Sigmoid colon (tissue), 7 donors: ENCODE data around the gene THAP6. TPM values are rescaled to one million over a fixed set of nuclear protein-coding genes. Genes with fewer than 3 reads are reported as not detected.
"Not testable (repeated sequence)": the region's sequence is repeated elsewhere in the genome, so short reads cannot be mapped to it uniquely, and the experiment has no call there.

ENCODE experiments used
- DNase-seq: peaks from one replicate; pipeline ENCODE4 v3.0.0-alpha.2; 2019
- H3K27ac ChIP-seq, 4 donors: fragments of 200-600 bp; sonication (generic); one replicate each; pipeline ENCODE4 v1.5.1; 2016 to 2019; ENCODE audit warnings: mild to moderate bottlenecking in 1 of 4
- H3K27me3 ChIP-seq, 3 donors: fragments of 200-600 bp; sonication (generic); one replicate each; pipeline ENCODE4 v1.5.1; 2019; ENCODE audit warnings: mild to moderate bottlenecking in 1 of 3
- H3K36me3 ChIP-seq, 4 donors: fragments of 200-600 bp; sonication (generic); one replicate each; pipeline ENCODE4 v1.5.1; 2016 to 2019
- H3K4me1 ChIP-seq, 4 donors: fragments of 200-600 bp; sonication (generic); one replicate each; pipeline ENCODE4 v1.5.1; 2017 to 2019
- H3K4me3 ChIP-seq, 4 donors: fragments of 200-600 bp; sonication (generic); one replicate each; pipeline ENCODE4 v1.5.1; 2017 to 2019; ENCODE audit warnings: mild to moderate bottlenecking in 2 of 4, moderate library complexity in 1 of 4
- H3K9me3 ChIP-seq, 4 donors: fragments of 200-600 bp in 3 of 4; sonication (generic) in 3 of 4; one replicate each; pipeline versions ENCODE4 v1.5.1 to v1.6.1; 2013 to 2019
- EP300 ChIP-seq, 4 donors: sonication (generic); formaldehyde crosslinking; IDR thresholded peaks; one replicate each; pipeline ENCODE4 v1.6.1; 2017; ENCODE audit warnings: antibody characterized with exemption in 4 of 4
- POLR2A ChIP-seq, 2 donors: fragments of 450-650 bp; IDR thresholded peaks; one replicate each; pipeline ENCODE4 v1.6.1; 2016; ENCODE audit warnings: antibody characterized with exemption in 2 of 2, mild to moderate bottlenecking in 2 of 2, moderate library complexity in 2 of 2
- POLR2AphosphoS5 ChIP-seq, 4 donors: sonication (generic); formaldehyde crosslinking; IDR thresholded peaks; one replicate each; pipeline ENCODE4 v1.6.1; 2017; ENCODE audit warnings: antibody characterized with exemption in 4 of 4
- WGBS, 2 donors: extraction: QIAGEN DNeasy Blood & Tissue Kit; methylation state at CpG; one replicate each; pipeline ENCODE4 v1.1.7; 2013; 5-methylcytosine and 5-hydroxymethylcytosine counted together
- intact Hi-C: fragments of 100-400 bp; cut with DNase I; formaldehyde crosslinking; loops from one replicate; pipeline ENCODE4 v1.15.1; 2023
- polyA plus RNA-seq, 3 donors: library from polyadenylated mRNA; stranded (reverse); fragments of 200-250 nt; gene quantifications; one replicate each; pipeline ENCODE4 v1.2.3, GENCODE V29; 2013
- total RNA-seq, 4 donors: library from RNA; depleted of rRNA; stranded (reverse); fragments of >200 nt; gene quantifications; one replicate each; pipeline ENCODE4 v1.1.0, GENCODE V29; 2016
- TF ChIP-seq, protein P1 (sequence below), 4 experiments: fragments of 450-650 bp in 3 of 4; fragments of 200-600 bp in 1 of 4; IDR thresholded peaks; one replicate each; pipeline ENCODE4 v1.5.1; 2016 to 2019; ENCODE audit warnings: antibody characterized with exemption in 4 of 4, mild to moderate bottlenecking in 3 of 4, moderate library complexity in 2 of 4
- donor health status: healthy with polysubstance abuse.
- donor health status: Bipolar disorder and iron deficiency.
- donor health status: healthy.

THAP6 gene
- total and polyA plus RNA-seq, 7 donors, result 4.8 to 38.8 (median 17.1) TPM

DNA sequence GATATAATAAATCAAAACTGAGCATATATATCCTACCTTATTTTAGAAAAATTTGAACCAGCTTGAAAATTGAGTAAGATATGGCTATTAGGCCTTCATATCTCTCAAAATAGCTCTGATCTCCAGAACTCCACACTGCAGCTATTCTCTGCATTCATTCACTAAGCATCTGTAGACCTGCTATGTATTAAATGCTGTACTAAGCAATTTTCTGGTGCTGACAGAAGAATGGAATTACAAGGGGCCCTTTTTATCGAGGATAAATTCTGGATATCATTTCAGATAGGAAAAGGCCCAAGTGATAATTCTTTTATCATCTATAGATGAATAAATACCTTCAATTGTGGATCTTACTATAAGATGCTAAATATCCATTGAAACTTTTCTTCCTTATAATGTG, 1.9 kb downstream of the THAP6 start:
- H3K36me3 ChIP-seq, result peaks cover 0 to 29% (median 5%) of the 10 kb centered on the region in 4 donors
- H3K27me3 ChIP-seq, result no peaks in the 10 kb centered on the region
- H3K9me3 ChIP-seq, result no peaks in the 10 kb centered on the region
- peaks cover 0 to 37% (median 33%) of the 10 kb centered on the region in 4 donors for H3K4me1 ChIP-seq
- no peak overlapping the region for H3K4me3 ChIP-seq
- WGBS, 2 donors, result 88 to 91% methylated on average over 1 of the region's 1 CpG
- no peak for DNase-seq
- no peak overlapping the region for H3K27ac ChIP-seq
- intact Hi-C loops, result loop anchor here (10.0 kb wide), 2 partner anchors 721 to 1559 kb away; partner anchors contain the start of genes BTC and CCNI
- no peak for TF ChIP-seq POLR2AphosphoS5 (IDR thresholded peaks at IDR 0.05)
- no peak for TF ChIP-seq POLR2A (IDR thresholded peaks at IDR 0.05)
- TF ChIP-seq, protein P1, sequence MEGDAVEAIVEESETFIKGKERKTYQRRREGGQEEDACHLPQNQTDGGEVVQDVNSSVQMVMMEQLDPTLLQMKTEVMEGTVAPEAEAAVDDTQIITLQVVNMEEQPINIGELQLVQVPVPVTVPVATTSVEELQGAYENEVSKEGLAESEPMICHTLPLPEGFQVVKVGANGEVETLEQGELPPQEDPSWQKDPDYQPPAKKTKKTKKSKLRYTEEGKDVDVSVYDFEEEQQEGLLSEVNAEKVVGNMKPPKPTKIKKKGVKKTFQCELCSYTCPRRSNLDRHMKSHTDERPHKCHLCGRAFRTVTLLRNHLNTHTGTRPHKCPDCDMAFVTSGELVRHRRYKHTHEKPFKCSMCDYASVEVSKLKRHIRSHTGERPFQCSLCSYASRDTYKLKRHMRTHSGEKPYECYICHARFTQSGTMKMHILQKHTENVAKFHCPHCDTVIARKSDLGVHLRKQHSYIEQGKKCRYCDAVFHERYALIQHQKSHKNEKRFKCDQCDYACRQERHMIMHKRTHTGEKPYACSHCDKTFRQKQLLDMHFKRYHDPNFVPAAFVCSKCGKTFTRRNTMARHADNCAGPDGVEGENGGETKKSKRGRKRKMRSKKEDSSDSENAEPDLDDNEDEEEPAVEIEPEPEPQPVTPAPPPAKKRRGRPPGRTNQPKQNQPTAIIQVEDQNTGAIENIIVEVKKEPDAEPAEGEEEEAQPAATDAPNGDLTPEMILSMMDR (IDR thresholded peaks at IDR 0.05), result no peak
- TF ChIP-seq EP300 (IDR thresholded peaks at IDR 0.05), result no peak

DNA sequence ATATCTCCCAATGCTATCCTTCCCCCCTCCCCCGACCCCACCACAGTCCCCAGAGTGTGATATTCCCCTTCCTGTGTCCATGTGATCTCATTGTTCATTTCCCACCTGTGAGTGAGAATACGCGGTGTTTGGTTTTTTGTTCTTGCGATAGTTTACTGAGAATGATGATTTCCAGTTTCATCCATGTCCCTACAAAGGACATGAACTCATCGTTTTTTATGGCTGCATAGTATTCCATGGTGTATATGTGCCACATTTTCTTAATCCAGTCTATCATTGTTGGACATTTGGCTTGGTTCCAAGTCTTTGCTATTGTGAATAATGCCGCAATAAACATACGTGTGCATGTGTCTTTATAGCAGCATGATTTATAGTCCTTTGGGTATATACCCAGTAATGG, 5.2 kb downstream of the THAP6 start:
- WGBS, 2 donors, result 92 to 96% methylated on average over 4 of the region's 7 CpGs

DNA sequence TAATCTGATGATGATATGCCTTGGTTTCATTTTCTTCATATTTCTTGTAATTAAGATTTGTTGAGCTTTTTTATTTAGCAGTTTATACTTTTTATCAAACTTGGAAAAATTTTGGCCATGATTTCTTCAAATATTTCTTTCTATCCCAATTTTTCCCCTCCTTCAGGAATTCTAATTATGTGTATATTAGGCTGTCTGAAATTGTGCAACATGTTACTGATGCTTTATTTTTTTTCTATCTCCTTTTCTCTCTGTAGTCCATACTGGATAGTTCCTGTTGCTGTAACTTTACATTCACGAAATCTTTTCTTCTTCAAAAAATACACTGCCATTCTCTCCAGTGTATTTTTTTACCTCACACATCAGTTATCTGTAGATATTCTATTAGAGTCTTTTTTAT, 10.8 kb downstream of the THAP6 start:
- Histone ChIP-seq H3K36me3 (peaks cover 8 to 67% (median 29%) of the 10 kb centered on the region in 4 donors), H3K4me3 (no peak overlapping the region), H3K27me3 (no peaks in the 10 kb centered on the region), H3K27ac (no peak overlapping the region), H3K4me1 (no peaks in the 10 kb centered on the region), H3K9me3 (no peaks in the 10 kb centered on the region)
- no peak for DNase-seq
- WGBS, 2 donors, result 95 to 99% methylated on average over 1 of the region's 1 CpG
- TF ChIP-seq, protein P1 (IDR thresholded peaks at IDR 0.05), result no peak
- no peak for TF ChIP-seq EP300 (IDR thresholded peaks at IDR 0.05)
- no peak for TF ChIP-seq POLR2AphosphoS5 (IDR thresholded peaks at IDR 0.05)
- no peak for TF ChIP-seq POLR2A (IDR thresholded peaks at IDR 0.05)
- intact Hi-C loops, result no loop called here

More for the DNA sequence above, 5.2 kb downstream of the THAP6 start:
- H3K27ac ChIP-seq, DNase-seq, H3K27me3 ChIP-seq, H3K4me3 ChIP-seq, H3K9me3 ChIP-seq: not testable (repeated sequence)
- H3K4me1 ChIP-seq, result peaks cover 0 to 14% (median 10%) of the 10 kb centered on the region in 4 donors
- peaks cover 0 to 51% (median 9%) of the 10 kb centered on the region in 4 donors for H3K36me3 ChIP-seq
- intact Hi-C loops, result loop anchor here (10.0 kb wide), 2 partner anchors 725 to 1555 kb away; partner anchors contain the start of genes BTC and CCNI

DNA sequence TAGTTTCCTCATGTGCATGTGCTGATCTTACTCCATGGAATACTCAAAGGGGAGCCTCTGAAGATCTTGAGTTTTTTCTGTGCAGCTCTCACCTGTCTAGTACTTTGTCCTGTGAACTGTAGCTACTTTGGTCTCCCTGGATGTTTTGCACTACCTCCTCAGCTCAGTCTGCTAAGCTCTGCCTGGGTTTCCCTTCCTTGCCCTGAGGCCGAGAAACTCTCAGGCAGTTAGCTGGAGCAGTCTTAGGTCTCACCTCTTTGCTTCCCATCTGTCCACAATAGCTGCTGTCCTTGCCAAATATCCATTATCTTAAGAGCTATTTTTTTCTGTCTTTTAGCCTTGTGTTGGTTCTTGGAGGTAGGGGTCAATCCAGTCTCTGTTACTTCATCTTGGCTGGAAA, 11.6 kb downstream of the THAP6 start:
- Histone ChIP-seq H3K4me1 (no peaks in the 10 kb centered on the region), H3K9me3 (no peaks in the 10 kb centered on the region), H3K27ac (no peak overlapping the region), H3K4me3 (no peak overlapping the region), H3K27me3 (no peaks in the 10 kb centered on the region), H3K36me3 (peaks cover 8 to 75% (median 32%) of the 10 kb centered on the region in 4 donors)
- no peak for TF ChIP-seq EP300 (IDR thresholded peaks at IDR 0.05)
- no peak for TF ChIP-seq POLR2AphosphoS5 (IDR thresholded peaks at IDR 0.05)
- no peak for TF ChIP-seq POLR2A (IDR thresholded peaks at IDR 0.05)
- TF ChIP-seq, protein P1 (IDR thresholded peaks at IDR 0.05), result no peak
- intact Hi-C loops, result no loop called here
- 97 to 100% methylated on average over 1 of the region's 1 CpG for WGBS, 2 donors
- no peak for DNase-seq

DNA sequence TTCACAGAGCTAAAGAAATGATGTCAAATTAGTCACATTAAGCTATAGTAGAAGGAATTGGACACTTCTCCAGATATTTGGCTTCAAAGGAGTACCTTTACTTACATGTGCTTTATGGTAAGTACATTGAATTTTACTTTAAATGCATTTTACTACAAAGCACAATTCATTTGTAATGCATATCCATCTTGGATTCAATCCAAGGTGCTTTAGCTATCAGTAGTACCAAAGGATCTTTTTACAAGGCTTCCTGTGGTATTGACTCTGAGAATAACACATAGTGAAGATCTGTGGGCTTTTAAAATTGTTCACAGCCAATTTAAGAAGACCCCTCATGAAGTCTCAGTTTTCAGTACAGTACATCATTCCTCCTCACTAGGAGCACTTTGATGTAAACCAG, 13.2 kb downstream of the THAP6 start:
- DNase-seq, result no peak
- Histone ChIP-seq H3K36me3 (peaks cover 12 to 74% (median 41%) of the 10 kb centered on the region in 4 donors), H3K9me3 (no peaks in the 10 kb centered on the region), H3K4me1 (no peaks in the 10 kb centered on the region), H3K27ac (no peak overlapping the region), H3K27me3 (no peaks in the 10 kb centered on the region), H3K4me3 (no peak overlapping the region)
- intact Hi-C loops, result no loop called here
- TF ChIP-seq POLR2A (IDR thresholded peaks at IDR 0.05) (no peak), POLR2AphosphoS5 (IDR thresholded peaks at IDR 0.05) (no peak), EP300 (IDR thresholded peaks at IDR 0.05) (no peak)
- TF ChIP-seq, protein P1 (IDR thresholded peaks at IDR 0.05), result no peak
